Ishikawa (cell line): ENCODE results near the gene CIITA.

Experiments
- CEBPB ChIP-seq: IDR thresholded peaks from 2 replicates; pipeline ENCODE4 v1.6.1; 2012
- CREB1 ChIP-seq: IDR thresholded peaks from 2 replicates; pipeline ENCODE4 v1.6.1; 2012; ENCODE audit warnings: low read depth
- EGR1 ChIP-seq: IDR thresholded peaks from 2 replicates; pipeline ENCODE4 v1.6.1; 2012
- EP300 ChIP-seq: IDR thresholded peaks from 2 replicates; pipeline ENCODE4 v1.6.1; 2012; ENCODE audit warnings: borderline replicate concordance
- FOXM1 ChIP-seq: IDR thresholded peaks from 2 replicates; pipeline ENCODE4 v1.6.1; 2012; ENCODE audit warnings: low read depth, borderline replicate concordance
- MAX ChIP-seq: IDR thresholded peaks from 2 replicates; pipeline ENCODE4 v1.6.1; 2012
- NFIC ChIP-seq: IDR thresholded peaks from 2 replicates; pipeline ENCODE4 v1.6.1; 2012
- RAD21 ChIP-seq: IDR thresholded peaks from 2 replicates; pipeline ENCODE4 v1.6.1; 2012; ENCODE audit warnings: low read depth
- REST ChIP-seq: IDR thresholded peaks from 2 replicates; pipeline ENCODE4 v1.6.1; 2012; ENCODE audit warnings: low read depth, mild to moderate bottlenecking
- TAF1 ChIP-seq: IDR thresholded peaks from 2 replicates; pipeline ENCODE4 v1.6.1; 2012; ENCODE audit warnings: low read depth, mild to moderate bottlenecking
- TCF12 ChIP-seq: IDR thresholded peaks from 2 replicates; pipeline ENCODE4 v1.6.1; 2012; ENCODE audit warnings: low read depth
- TEAD4 ChIP-seq: IDR thresholded peaks from 2 replicates; pipeline ENCODE4 v1.6.1; 2012
- USF1 ChIP-seq: IDR thresholded peaks from 2 replicates; pipeline ENCODE4 v1.6.1; 2012
- YY1 ChIP-seq: IDR thresholded peaks from 2 replicates; pipeline ENCODE4 v1.6.1; 2012; ENCODE audit warnings: low read depth
- ZBTB7A ChIP-seq: IDR thresholded peaks from 2 replicates; pipeline ENCODE4 v1.6.1; 2012; ENCODE audit warnings: low read depth

CIITA gene

GRCh38 chr16:10868596-10869469 is 8.2 kb upstream of the CIITA start:
- TF ChIP-seq YY1 (no peak), MAX (no peak), CEBPB (no peak), TCF12 (no peak), REST (no peak), TEAD4 (no peak), FOXM1 (no peak), ZBTB7A (no peak), EP300 (no peak), NFIC (no peak), TAF1 (no peak)

GRCh38 chr16:10870137-10870776 is 6.7 kb upstream of the CIITA start:
- TF ChIP-seq EGR1 (no peak), CEBPB (no peak), RAD21 (no peak), USF1 (peak; percentile 37; the same call in 1 of the 2 replicates), ZBTB7A (no peak), TCF12 (no peak)

- TF ChIP-seq RAD21, result no peak
- TF ChIP-seq TAF1, result no peak
- TF ChIP-seq MAX, result no peak
- TF ChIP-seq YY1, result no peak
- no peak for TF ChIP-seq CEBPB
- no peak for TF ChIP-seq USF1
- no peak for TF ChIP-seq TEAD4
- TF ChIP-seq FOXM1, result no peak
- no peak for TF ChIP-seq NFIC
- no peak for TF ChIP-seq CREB1
- no peak for TF ChIP-seq ZBTB7A
Observed at GRCh38 chr16:10870808-10871156, 6.2 kb upstream of the CIITA start.

GRCh38 chr16:10871157-10871991 is 5.6 kb upstream of the CIITA start:
- TF ChIP-seq TEAD4 (no peak), CEBPB (no peak), ZBTB7A (no peak), EP300 (no peak), USF1 (no peak), NFIC (no peak), EGR1 (no peak), TAF1 (no peak), RAD21 (no peak), FOXM1 (no peak), YY1 (no peak), MAX (no peak), REST (no peak), TCF12 (no peak), CREB1 (no peak)

- TF ChIP-seq CEBPB (no peak), NFIC (no peak)
Observed at GRCh38 chr16:10876315-10876714, 687 bp upstream of the CIITA start.
